A549 treated with CORT108297 at 1 μM for 4 hours (cell line): Measurements from ENCODE around the gene OR56A5. TPM values are rescaled to one million over a fixed set of nuclear protein-coding genes. Genes with fewer than 3 reads are reported as not detected.

Experiments
- total RNA-seq: library from RNA; stranded (reverse); fragments of 200-300 nt; extraction: Qiagen RNA extraction; gene quantifications from 5 replicates; pipeline ENCODE4 v1.2.3, GENCODE V29; 2022

OR56A5 gene
- not detected in 5 replicates for total RNA-seq

DNA sequence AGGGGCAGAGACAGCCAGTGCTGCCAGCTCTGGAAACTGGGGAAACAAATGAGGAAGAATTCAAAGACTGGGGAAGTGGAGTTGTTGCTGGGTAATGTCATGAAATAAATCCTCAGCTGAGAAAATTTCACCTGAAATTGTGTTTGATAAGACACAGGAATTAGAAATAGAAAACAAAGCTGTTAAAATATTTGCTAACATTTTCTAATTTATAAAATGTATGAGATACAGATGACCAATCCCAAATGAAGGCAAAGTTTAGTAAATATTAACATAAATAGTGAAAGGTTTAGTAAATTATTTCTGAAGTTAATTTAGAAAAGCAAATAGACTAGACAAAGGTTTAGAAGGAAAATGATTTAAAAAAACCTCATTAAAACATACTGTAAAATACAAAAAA, at the start of gene OR56A5:
Gene OR56A5 (minus strand): TSS at position 101 of the 400 bp plus-strand sequence. CDS start 0 bp downstream, at position 101.

DNA sequence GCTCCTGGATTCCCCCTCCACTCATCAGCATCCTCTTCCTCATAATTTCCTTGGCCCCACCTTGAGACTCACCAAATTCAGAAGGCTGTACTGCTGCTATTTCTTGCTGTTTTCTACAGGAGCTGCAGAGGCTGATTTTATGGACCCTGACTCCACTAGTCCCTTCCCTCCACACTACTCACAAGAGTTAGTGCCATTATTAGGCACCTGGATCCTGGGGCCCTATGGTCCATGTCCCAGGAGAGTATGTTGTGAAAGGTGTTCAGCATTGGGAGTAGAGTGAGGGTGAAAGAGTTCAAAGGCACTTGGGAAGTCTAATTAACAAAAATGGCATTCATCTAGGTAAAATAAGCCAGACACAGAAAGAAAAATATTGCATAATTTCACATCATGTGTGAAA, 38.6 kb upstream of the OR56A5 start, which contains the start of gene OR56A4:
Gene OR56A4 (minus strand): TSS at position 101 of the 400 bp plus-strand sequence. CDS start 3,954 bp downstream, outside the sequence.

GRCh38 chr11:5986885-5987284, 18.6 kb upstream of the OR56A5 start, which contains the start of gene OR52L1:
OR52L1 (minus strand) TSS chr11:5986985; CDS start chr11:5986930, 55 bp downstream.

GRCh38 chr11:5941951-5942350, 26.3 kb downstream of the OR56A5 start, which contains the start of gene OR56A3:
OR56A3 (plus strand) TSS chr11:5942251; CDS start chr11:5947347, 5,096 bp downstream.

Other genes with a start within 250 kb of the OR56A5 start
- gene OR56B1, start 232.0 kb downstream of the OR56A5 start, total RNA-seq = not detected in 5 replicates
- not detected in 5 replicates for gene OR52N4, start 214.3 kb downstream of the OR56A5 start, total RNA-seq
- not detected in 5 replicates for gene OR52N5, start 185.1 kb downstream of the OR56A5 start, total RNA-seq
- not detected in 5 replicates for gene OR52N1, start 177.2 kb downstream of the OR56A5 start, total RNA-seq
- not detected in 5 replicates for gene OR52N2, start 159.6 kb downstream of the OR56A5 start, total RNA-seq
- gene OR52E6, start 126.6 kb downstream of the OR56A5 start, total RNA-seq = not detected in 5 replicates
- gene OR52E8, start 110.8 kb downstream of the OR56A5 start, total RNA-seq = not detected in 5 replicates
- not detected in 5 replicates for gene OR52E4, start 87.9 kb downstream of the OR56A5 start, total RNA-seq
- not detected in 5 replicates for gene OR52E5, start 75.3 kb downstream of the OR56A5 start, total RNA-seq
- not detected in 5 replicates for gene OR56A3, start 26.2 kb downstream of the OR56A5 start, total RNA-seq
- gene OR52L1, start 18.5 kb upstream of the OR56A5 start, total RNA-seq = not detected in 5 replicates
- gene OR56A4, start 38.5 kb upstream of the OR56A5 start, total RNA-seq = not detected in 5 replicates
- not detected in 5 replicates for gene OR56A1, start 62.3 kb upstream of the OR56A5 start, total RNA-seq
- gene OR56B4, start 139.2 kb upstream of the OR56A5 start, total RNA-seq = not detected in 5 replicates
- gene OR52B2, start 201.8 kb upstream of the OR56A5 start, total RNA-seq = not detected in 5 replicates
- gene OR52W1, start 230.7 kb upstream of the OR56A5 start, total RNA-seq = not detected in 5 replicates
- gene C11orf42, start 237.1 kb upstream of the OR56A5 start, total RNA-seq = not detected in 5 replicates